ENCODE data around the gene TUBA1B. TPM values are rescaled to one million over a fixed set of nuclear protein-coding genes. Genes with fewer than 3 reads are reported as not detected.
A peak's percentile ranks its signal among the peaks of the same experiment; 100 is the strongest.

The TUBA1B gene
- total RNA-seq, 1 donor from 2014 or later = 939 TPM

DNA sequence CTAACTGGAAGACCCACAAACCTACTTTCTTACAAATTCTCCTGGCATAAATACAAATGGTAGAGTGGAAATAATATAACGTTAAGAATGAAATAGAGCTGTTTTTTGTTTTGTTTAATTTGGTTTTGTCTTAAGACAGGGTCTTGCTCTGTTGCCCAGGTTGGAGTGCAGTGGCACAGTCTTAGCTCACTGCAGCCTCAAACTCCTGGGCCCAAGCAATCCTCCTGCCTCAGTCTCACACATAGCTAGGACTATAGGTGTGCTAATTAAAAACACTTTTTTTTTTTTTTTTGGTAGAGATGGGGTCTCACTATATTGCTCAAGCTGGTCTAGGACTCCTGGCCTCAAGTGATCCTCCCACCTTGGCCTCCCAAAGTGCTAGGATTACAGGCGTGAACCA, 32.5 kb downstream of the TUBA1B start:
- no peaks in the 10 kb centered on the region for H3K4me1 Mint-ChIP-seq (ENCODE audit: low read depth, unreplicated experiment)
- Histone ChIP-seq H2AFZ (ENCODE audit: low read depth, low read length) (no peak overlapping the region), H3K27ac (ENCODE audit: low read depth, low read length) (no peak overlapping the region), H3K36me3 (ENCODE audit: insufficient read depth, low read length) (peaks cover 48% of the 10 kb centered on the region), H4K20me1 (ENCODE audit: insufficient read depth, low read length) (peaks cover 53% of the 10 kb centered on the region), H3K79me2 (ENCODE audit: insufficient read depth, low read length) (no peaks in the 10 kb centered on the region), H3K9me3 (ENCODE audit: insufficient read depth, low read depth, low read length) (no peaks in the 10 kb centered on the region), H3K9ac (ENCODE audit: low read length) (no peak overlapping the region), H3K4me2 (ENCODE audit: low read length) (no peak overlapping the region), H3K4me3 (ENCODE audit: insufficient read depth, low read depth, low read length) (no peak overlapping the region), H3K4me1 (ENCODE audit: insufficient read depth, low read length) (peaks cover 12% of the 10 kb centered on the region), H3K27me3 (ENCODE audit: insufficient read depth, low read length) (peaks cover 18% of the 10 kb centered on the region)
- H3K27me3 Mint-ChIP-seq (ENCODE audit: low read depth, unreplicated experiment) = peaks cover 18% of the 10 kb centered on the region
- no peaks in the 10 kb centered on the region for H3K9me3 Mint-ChIP-seq (ENCODE audit: unreplicated experiment)
- no peak overlapping the region for H3K4me3 Mint-ChIP-seq (ENCODE audit: unreplicated experiment)
- DNase-seq (ENCODE audit: low read depth) (no peak), FAIRE-seq (no peak)
- peaks cover 33% of the 10 kb centered on the region for H3K36me3 Mint-ChIP-seq (ENCODE audit: low read depth, unreplicated experiment)
- H3K27ac Mint-ChIP-seq (ENCODE audit: unreplicated experiment) = no peak overlapping the region
- TF ChIP-seq, protein P1, sequence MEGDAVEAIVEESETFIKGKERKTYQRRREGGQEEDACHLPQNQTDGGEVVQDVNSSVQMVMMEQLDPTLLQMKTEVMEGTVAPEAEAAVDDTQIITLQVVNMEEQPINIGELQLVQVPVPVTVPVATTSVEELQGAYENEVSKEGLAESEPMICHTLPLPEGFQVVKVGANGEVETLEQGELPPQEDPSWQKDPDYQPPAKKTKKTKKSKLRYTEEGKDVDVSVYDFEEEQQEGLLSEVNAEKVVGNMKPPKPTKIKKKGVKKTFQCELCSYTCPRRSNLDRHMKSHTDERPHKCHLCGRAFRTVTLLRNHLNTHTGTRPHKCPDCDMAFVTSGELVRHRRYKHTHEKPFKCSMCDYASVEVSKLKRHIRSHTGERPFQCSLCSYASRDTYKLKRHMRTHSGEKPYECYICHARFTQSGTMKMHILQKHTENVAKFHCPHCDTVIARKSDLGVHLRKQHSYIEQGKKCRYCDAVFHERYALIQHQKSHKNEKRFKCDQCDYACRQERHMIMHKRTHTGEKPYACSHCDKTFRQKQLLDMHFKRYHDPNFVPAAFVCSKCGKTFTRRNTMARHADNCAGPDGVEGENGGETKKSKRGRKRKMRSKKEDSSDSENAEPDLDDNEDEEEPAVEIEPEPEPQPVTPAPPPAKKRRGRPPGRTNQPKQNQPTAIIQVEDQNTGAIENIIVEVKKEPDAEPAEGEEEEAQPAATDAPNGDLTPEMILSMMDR (IDR thresholded peaks at IDR 0.05; ENCODE audit: insufficient read depth, low read depth, low read length) = no peak
- TF ChIP-seq EZH2 (IDR thresholded peaks at IDR 0.05; ENCODE audit: insufficient read depth, low read length) = no peak

DNA sequence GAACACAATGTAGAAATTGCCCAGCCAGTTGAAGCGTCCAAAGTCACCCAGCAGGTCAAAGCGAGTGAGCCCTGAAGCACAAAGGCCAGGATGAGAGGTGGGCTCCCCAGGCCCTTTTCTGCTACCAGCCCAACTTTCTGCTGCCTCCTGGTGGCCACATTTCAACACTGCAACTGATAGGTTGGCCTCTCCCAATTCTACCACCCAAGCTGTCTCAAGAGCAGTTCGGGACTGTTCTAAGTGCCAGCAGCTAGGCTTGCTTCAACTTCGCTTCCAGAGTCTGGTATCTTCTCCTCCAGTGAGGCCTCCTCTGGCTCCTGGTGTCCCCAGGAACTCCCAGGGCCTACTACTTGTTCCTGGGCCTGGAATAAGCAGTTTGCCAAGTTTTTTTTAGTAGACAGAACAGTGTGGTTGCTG, 33.2 kb downstream of the TUBA1B start:
- Mint-ChIP-seq H3K36me3 (ENCODE audit: low read depth, unreplicated experiment) (peaks cover 33% of the 10 kb centered on the region), H3K4me3 (ENCODE audit: unreplicated experiment) (no peak overlapping the region), H3K9me3 (ENCODE audit: unreplicated experiment) (no peaks in the 10 kb centered on the region), H3K4me1 (ENCODE audit: low read depth, unreplicated experiment) (no peaks in the 10 kb centered on the region), H3K27me3 (ENCODE audit: low read depth, unreplicated experiment) (peaks cover 21% of the 10 kb centered on the region), H3K27ac (ENCODE audit: unreplicated experiment) (no peak overlapping the region)
- FAIRE-seq = no peak
- H3K9me3 ChIP-seq (ENCODE audit: insufficient read depth, low read depth, low read length) = no peaks in the 10 kb centered on the region
- no peak overlapping the region for H3K4me2 ChIP-seq (ENCODE audit: low read length)
- H2AFZ ChIP-seq (ENCODE audit: low read depth, low read length) = no peak overlapping the region
- TF ChIP-seq, protein P1 (IDR thresholded peaks at IDR 0.05; ENCODE audit: insufficient read depth, low read depth, low read length) = peak; percentile 70
- no peak for TF ChIP-seq EZH2 (IDR thresholded peaks at IDR 0.05; ENCODE audit: insufficient read depth, low read length)
- H3K79me2 ChIP-seq (ENCODE audit: insufficient read depth, low read length) = no peaks in the 10 kb centered on the region
- peaks cover 25% of the 10 kb centered on the region for H3K27me3 ChIP-seq (ENCODE audit: insufficient read depth, low read length)
- no peak overlapping the region for H3K4me3 ChIP-seq (ENCODE audit: insufficient read depth, low read depth, low read length)
- no peak overlapping the region for H3K9ac ChIP-seq (ENCODE audit: low read length)
- DNase-seq (ENCODE audit: low read depth) = no peak
- no peak overlapping the region for H3K27ac ChIP-seq (ENCODE audit: low read depth, low read length)
- H3K36me3 ChIP-seq (ENCODE audit: insufficient read depth, low read length) = peaks cover 41% of the 10 kb centered on the region
- H3K4me1 ChIP-seq (ENCODE audit: insufficient read depth, low read length) = peaks cover 13% of the 10 kb centered on the region
- H4K20me1 ChIP-seq (ENCODE audit: insufficient read depth, low read length) = peaks cover 49% of the 10 kb centered on the region

DNA sequence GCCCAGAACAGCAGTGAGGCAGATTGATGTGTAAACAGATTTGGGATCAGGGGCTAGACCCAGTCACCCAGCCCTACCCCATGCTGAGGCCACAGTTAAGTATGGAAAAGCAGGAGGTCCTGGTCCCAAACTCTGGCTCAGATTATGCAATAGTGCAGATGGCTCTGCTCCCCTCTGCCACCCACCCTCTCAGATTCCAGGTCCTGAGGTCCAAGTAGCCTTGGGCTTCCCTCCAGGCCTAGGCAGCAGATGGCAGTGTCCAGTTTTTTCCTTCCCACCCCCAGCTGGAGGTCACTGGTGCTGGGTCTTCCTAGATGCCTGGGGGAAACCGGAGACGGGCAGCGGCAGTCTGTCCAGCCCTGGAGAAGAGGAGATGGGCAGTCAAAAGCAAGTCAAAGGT, 33.8 kb downstream of the TUBA1B start:
- Mint-ChIP-seq H3K9me3 (ENCODE audit: unreplicated experiment) (no peaks in the 10 kb centered on the region), H3K4me3 (ENCODE audit: unreplicated experiment) (no peak overlapping the region), H3K27me3 (ENCODE audit: low read depth, unreplicated experiment) (peaks cover 21% of the 10 kb centered on the region), H3K27ac (ENCODE audit: unreplicated experiment) (no peak overlapping the region), H3K4me1 (ENCODE audit: low read depth, unreplicated experiment) (no peaks in the 10 kb centered on the region), H3K36me3 (ENCODE audit: low read depth, unreplicated experiment) (peaks cover 33% of the 10 kb centered on the region)
- H3K4me1 ChIP-seq (ENCODE audit: insufficient read depth, low read length) = peaks cover 14% of the 10 kb centered on the region
- H3K27me3 ChIP-seq (ENCODE audit: insufficient read depth, low read length) = peaks cover 32% of the 10 kb centered on the region
- peaks cover 35% of the 10 kb centered on the region for H3K36me3 ChIP-seq (ENCODE audit: insufficient read depth, low read length)
- no peak for DNase-seq (ENCODE audit: low read depth)
- FAIRE-seq = no peak
- no peak overlapping the region for H3K4me3 ChIP-seq (ENCODE audit: insufficient read depth, low read depth, low read length)
- no peak overlapping the region for H3K27ac ChIP-seq (ENCODE audit: low read depth, low read length)
- H3K9ac ChIP-seq (ENCODE audit: low read length) = no peak overlapping the region
- H2AFZ ChIP-seq (ENCODE audit: low read depth, low read length) = no peak overlapping the region
- peaks cover 43% of the 10 kb centered on the region for H4K20me1 ChIP-seq (ENCODE audit: insufficient read depth, low read length)
- H3K9me3 ChIP-seq (ENCODE audit: insufficient read depth, low read depth, low read length) = no peaks in the 10 kb centered on the region
- H3K4me2 ChIP-seq (ENCODE audit: low read length) = no peak overlapping the region
- no peaks in the 10 kb centered on the region for H3K79me2 ChIP-seq (ENCODE audit: insufficient read depth, low read length)
- TF ChIP-seq, protein P1 (IDR thresholded peaks at IDR 0.05; ENCODE audit: insufficient read depth, low read depth, low read length) = no peak
- no peak for TF ChIP-seq EZH2 (IDR thresholded peaks at IDR 0.05; ENCODE audit: insufficient read depth, low read length)

All from astrocyte (in vitro differentiated cells and primary cell).